Neuronal stem cell (in vitro differentiated cells): Measurements from ENCODE around the gene RYR1.
A peak's percentile ranks its signal among the peaks of the same experiment; 100 is the strongest.

Experiments
- DNase-seq: peaks from one replicate; pipeline ENCODE4 v3.0.0-alpha.2; 2013; ENCODE audit warnings: low spot score
- H2AFZ ChIP-seq: one replicate; pipeline ENCODE4 v1.6.1; 2013; ENCODE audit warnings: mild to moderate bottlenecking, low read length, inconsistent platforms
- H2AK5ac ChIP-seq: 2 replicates; pipeline ENCODE4 v1.6.1; 2013; ENCODE audit warnings: low read depth, mild to moderate bottlenecking, inconsistent platforms, low read length, moderate library complexity, mixed read lengths
- H2BK120ac ChIP-seq: 2 replicates; pipeline ENCODE4 v1.6.1; 2013; ENCODE audit warnings: low read depth, mild to moderate bottlenecking, inconsistent platforms, low read length, moderate library complexity, mixed read lengths
- H2BK12ac ChIP-seq: one replicate; pipeline ENCODE4 v1.6.1; 2013; ENCODE audit warnings: low read length, inconsistent platforms
- H2BK15ac ChIP-seq: 2 replicates; pipeline ENCODE4 v1.6.1; 2013; ENCODE audit warnings: mild to moderate bottlenecking, low read length, inconsistent platforms, mixed read lengths
- H2BK5ac ChIP-seq: one replicate; pipeline ENCODE4 v1.6.1; 2013; ENCODE audit warnings: inconsistent platforms, mild to moderate bottlenecking, low read length, moderate library complexity
- H3K14ac ChIP-seq: one replicate; pipeline ENCODE4 v1.6.1; 2013; ENCODE audit warnings: low read length, inconsistent platforms
- H3K18ac ChIP-seq: 2 replicates; pipeline ENCODE4 v1.6.1; 2013; ENCODE audit warnings: low read length, inconsistent platforms
- H3K23ac ChIP-seq: 2 replicates; pipeline ENCODE4 v1.6.1; 2013; ENCODE audit warnings: low read depth, mild to moderate bottlenecking, mixed read lengths, low read length, inconsistent platforms; ENCODE audit not compliant: poor library complexity
- H3K27ac ChIP-seq: replicated peaks from 3 replicates; pipeline ENCODE4 v1.5.1; 2013; ENCODE audit warnings: low read length, inconsistent platforms
- H3K27me3 ChIP-seq, 3 experiments: 2 replicates each; pipeline ENCODE4 v1.6.1; 2013; ENCODE audit warnings: low read length in 3 of 3, mild to moderate bottlenecking in 2 of 3, inconsistent platforms in 1 of 3, low read depth in 1 of 3, mixed read lengths in 1 of 3, moderate library complexity in 1 of 3; ENCODE audit not compliant: control insufficient read depth in 3 of 3, insufficient read depth in 3 of 3
- H3K36me3 ChIP-seq, 2 donors: replicated peaks in 1 of 2; 2 replicates each; pipeline ENCODE4 v1.6.1; 2013; ENCODE audit warnings: low read length in 2 of 2; ENCODE audit not compliant: control insufficient read depth in 2 of 2, insufficient read depth in 2 of 2
- H3K4ac ChIP-seq: 2 replicates; pipeline ENCODE4 v1.6.1; 2013; ENCODE audit warnings: inconsistent platforms, mild to moderate bottlenecking, low read length, moderate library complexity
- H3K4me1 ChIP-seq, 2 donors: 1 replicate in 1 of 2; 2 replicates in 1 of 2; pipeline ENCODE4 v1.6.1; 2013; ENCODE audit warnings: low read length in 2 of 2, low read depth in 1 of 2; ENCODE audit not compliant: control insufficient read depth in 2 of 2, insufficient read depth in 1 of 2
- H3K4me2 ChIP-seq: one replicate; pipeline ENCODE4 v1.6.1; 2013; ENCODE audit warnings: mild to moderate bottlenecking, low read length, inconsistent platforms; ENCODE audit not compliant: insufficient read depth, poor library complexity, severe bottlenecking
- H3K4me3 ChIP-seq, 2 donors: 2 replicates each; pipeline ENCODE4 v1.5.1; 2013; ENCODE audit warnings: low read length in 2 of 2, mild to moderate bottlenecking in 2 of 2, inconsistent platforms in 1 of 2, moderate library complexity in 1 of 2
- H3K79me1 ChIP-seq: one replicate; pipeline ENCODE4 v1.6.1; 2013; ENCODE audit warnings: low read depth, mild to moderate bottlenecking, inconsistent platforms, low read length, moderate library complexity
- H3K9ac ChIP-seq: one replicate; pipeline ENCODE4 v1.6.1; 2013; ENCODE audit warnings: mild to moderate bottlenecking, low read depth, low read length, inconsistent platforms; ENCODE audit not compliant: poor library complexity
- H3K9me3 ChIP-seq, 2 donors: replicated peaks in 1 of 2; 2 replicates each; pipeline versions ENCODE3 to v1.6.1; 2013; ENCODE audit warnings: low read length in 2 of 2, mild to moderate bottlenecking in 2 of 2, inconsistent platforms in 1 of 2, low read depth in 1 of 2, mixed read lengths in 1 of 2, moderate library complexity in 1 of 2; ENCODE audit not compliant: control insufficient read depth in 2 of 2, insufficient read depth in 1 of 2
- H4K8ac ChIP-seq: one replicate; pipeline ENCODE4 v1.6.1; 2013; ENCODE audit warnings: low read depth, mild to moderate bottlenecking, inconsistent platforms, low read length, moderate library complexity
- H4K91ac ChIP-seq: one replicate; pipeline ENCODE4 v1.6.1; 2013; ENCODE audit warnings: low read length, low read depth, mild to moderate bottlenecking, inconsistent platforms; ENCODE audit not compliant: poor library complexity
- WGBS, 2 donors: extraction: QIAGEN DNeasy Blood & Tissue Kit; methylation state at CpG; one replicate each; pipeline ENCODE4 v1.1.7; 2013; ENCODE audit warnings: missing lambda C conversion rate in 2 of 2, mixed read lengths in 1 of 2; ENCODE audit not compliant: insufficient read length in 2 of 2, insufficient replicate concordance in 1 of 2; ENCODE audit errors: extremely low coverage in 2 of 2; 5-methylcytosine and 5-hydroxymethylcytosine counted together

The RYR1 gene

DNA sequence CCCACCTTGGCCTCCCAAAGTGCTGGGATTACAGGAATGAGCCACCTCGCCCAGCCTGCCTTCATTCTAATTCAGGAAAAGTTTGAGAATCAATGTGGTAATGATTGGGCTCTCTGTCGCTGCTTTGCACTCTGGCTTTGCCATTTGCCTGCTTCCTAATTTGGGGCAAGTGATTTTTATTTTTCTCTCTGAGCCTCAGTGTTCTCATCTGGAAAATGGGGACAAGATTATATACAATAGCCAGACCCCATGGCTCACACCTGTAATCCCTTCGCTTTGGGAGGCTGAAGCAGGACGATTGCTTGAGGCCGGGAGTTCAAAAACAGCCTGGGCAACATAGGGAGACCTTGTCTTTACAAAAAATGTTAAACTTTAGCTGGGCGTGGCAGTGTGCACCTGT, 3.8 kb downstream of the RYR1 start:
- H3K27ac ChIP-seq, result no peak overlapping the region
- no peak overlapping the region for H3K4ac ChIP-seq
- H3K4me1 ChIP-seq, result peaks cover 11 to 20% of the 10 kb centered on the region in 2 donors
- H3K9ac ChIP-seq, result no peak overlapping the region
- no peak overlapping the region for H2AFZ ChIP-seq
- no peaks in the 10 kb centered on the region for H3K79me1 ChIP-seq
- no peak overlapping the region for H3K4me3 ChIP-seq
- no peaks in the 10 kb centered on the region for H3K9me3 ChIP-seq
- no peak overlapping the region for H2AK5ac ChIP-seq
- no peak overlapping the region for H4K8ac ChIP-seq
- no peak overlapping the region for H3K23ac ChIP-seq
- H3K27me3 ChIP-seq, result peaks cover 0 to 6% (median 0%) of the 10 kb centered on the region in 3 experiments
- WGBS, 2 donors, result no CpG with 5 or more reads among the region's 6 CpGs
- DNase-seq, result no peak
- H3K18ac ChIP-seq, result no peak overlapping the region
- no peak overlapping the region for H2BK120ac ChIP-seq
- H2BK5ac ChIP-seq, result no peak overlapping the region
- H2BK12ac ChIP-seq, result no peak overlapping the region
- no peak overlapping the region for H4K91ac ChIP-seq
- H3K36me3 ChIP-seq, result no peaks in the 10 kb centered on the region
- H3K14ac ChIP-seq, result no peak overlapping the region
- H2BK15ac ChIP-seq, result no peak overlapping the region
- H3K4me2 ChIP-seq, result no peak overlapping the region

GRCh38 chr19:38437917-38438316, 4.4 kb downstream of the RYR1 start:
- no peak overlapping the region for H2BK15ac ChIP-seq

GRCh38 chr19:38440592-38440991, 7.1 kb downstream of the RYR1 start:
- no peaks in the 10 kb centered on the region for H3K9me3 ChIP-seq
- no peak overlapping the region for H2BK15ac ChIP-seq
- peak overlapping the region; percentile 72 for H2BK120ac ChIP-seq
- no peaks in the 10 kb centered on the region for H3K79me1 ChIP-seq
- H3K27me3 ChIP-seq, result peaks cover 0 to 3% (median 0%) of the 10 kb centered on the region in 3 experiments
- H2BK12ac ChIP-seq, result no peak overlapping the region
- no peak overlapping the region for H2AFZ ChIP-seq
- WGBS, 2 donors, result no CpG with 5 or more reads among the region's 14 CpGs
- H3K23ac ChIP-seq, result no peak overlapping the region
- no peak overlapping the region for H3K4ac ChIP-seq
- no peak overlapping the region for H3K9ac ChIP-seq
- peaks cover 0 to 5% of the 10 kb centered on the region in 2 donors for H3K4me1 ChIP-seq
- no peak overlapping the region for H3K27ac ChIP-seq
- peak overlapping the region in 1 of 2 donors; percentile 48 for H3K4me3 ChIP-seq
- peak overlapping the region; percentile 52 for H3K18ac ChIP-seq
- no peak overlapping the region for H3K4me2 ChIP-seq
- H2AK5ac ChIP-seq, result no peak overlapping the region
- H4K8ac ChIP-seq, result no peak overlapping the region
- H3K36me3 ChIP-seq, result no peaks in the 10 kb centered on the region
- no peak for DNase-seq
- no peak overlapping the region for H3K14ac ChIP-seq
- H4K91ac ChIP-seq, result no peak overlapping the region
- no peak overlapping the region for H2BK5ac ChIP-seq

More at GRCh38 chr19:38437917-38438316, 4.4 kb downstream of the RYR1 start:
- Histone ChIP-seq H4K8ac (no peak overlapping the region), H4K91ac (no peak overlapping the region), H3K79me1 (no peaks in the 10 kb centered on the region), H3K23ac (no peak overlapping the region), H2BK5ac (no peak overlapping the region), H3K4me3 (no peak overlapping the region), H3K9me3 (no peaks in the 10 kb centered on the region), H3K27ac (no peak overlapping the region), H3K36me3 (no peaks in the 10 kb centered on the region), H3K4me2 (no peak overlapping the region), H2AK5ac (no peak overlapping the region), H3K4ac (no peak overlapping the region), H3K27me3 (peaks cover 0 to 9% (median 0%) of the 10 kb centered on the region in 3 experiments), H2BK12ac (no peak overlapping the region), H2BK120ac (no peak overlapping the region), H2AFZ (no peak overlapping the region), H3K18ac (no peak overlapping the region), H3K9ac (no peak overlapping the region), H3K14ac (no peak overlapping the region), H3K4me1 (peaks cover 11 to 20% of the 10 kb centered on the region in 2 donors)
- WGBS, 2 donors, result no CpG with 5 or more reads among the region's 2 CpGs
- no peak for DNase-seq

- Histone ChIP-seq H3K36me3 (no peaks in the 10 kb centered on the region), H4K91ac (no peak overlapping the region), H3K4ac (no peak overlapping the region), H3K18ac (peak overlapping the region; percentile 83), H2BK12ac (peak overlapping the region; percentile 46), H3K14ac (no peak overlapping the region), H2BK120ac (no peak overlapping the region), H2AFZ (peak overlapping the region; percentile 43), H3K79me1 (no peaks in the 10 kb centered on the region), H2BK15ac (peak overlapping the region; percentile 93), H3K9me3 (no peaks in the 10 kb centered on the region), H3K4me1 (peaks cover 0 to 5% of the 10 kb centered on the region in 2 donors), H3K4me2 (no peak overlapping the region), H3K27me3 (peaks cover 0 to 3% (median 0%) of the 10 kb centered on the region in 3 experiments), H3K4me3 (no peak overlapping the region), H2BK5ac (peak overlapping the region; percentile 39), H3K27ac (no peak overlapping the region), H2AK5ac (no peak overlapping the region), H4K8ac (no peak overlapping the region), H3K23ac (peak overlapping the region; percentile 55), H3K9ac (no peak overlapping the region)
- WGBS, 2 donors, result no CpG with 5 or more reads among the region's 7 CpGs
- no peak for DNase-seq
Observed at GRCh38 chr19:38441657-38442348, 8.3 kb downstream of the RYR1 start.
